CD4-positive, alpha-beta memory T cell (primary cell): Measurements from ENCODE around the gene CFAP46. TPM values are rescaled to one million over a fixed set of nuclear protein-coding genes. Genes with fewer than 3 reads are reported as not detected.

Experiments
- CTCF ChIA-PET: fragments of 350-600 bp; sonication (Branson Sonifier 250); formaldehyde crosslinking; loops from one replicate; lab custom pipeline; 2021; ENCODE audit warnings: inconsistent platforms; ENCODE audit not compliant: partially characterized antibody; lab: Charles Lee
- POLR2A ChIA-PET: fragments of 350-600 bp; sonication (Branson Sonifier 250); formaldehyde crosslinking; loops from one replicate; lab custom pipeline; 2021; ENCODE audit not compliant: partially characterized antibody; lab: Charles Lee
- DNase-seq, 5 donors: peaks; one replicate each; pipeline versions ENCODE4 v3.0.0 to v3.0.0-alpha.2; 2020 to 2022; ENCODE audit warnings: mixed read lengths in 1 of 5
- H3K27ac ChIP-seq: one replicate; pipeline ENCODE4 v1.7.0; 2013; ENCODE audit warnings: low read depth, low read length
- H3K27me3 ChIP-seq: 2 replicates; pipeline ENCODE4 v1.7.0; 2013; ENCODE audit warnings: mild to moderate bottlenecking, low read length, moderate library complexity; ENCODE audit not compliant: insufficient read depth
- H3K36me3 ChIP-seq: 2 replicates; pipeline ENCODE4 v1.7.0; 2013; ENCODE audit warnings: mild to moderate bottlenecking, low read length, moderate library complexity; ENCODE audit not compliant: insufficient read depth
- H3K4me1 ChIP-seq: 2 replicates; pipeline ENCODE4 v1.7.0; 2013; ENCODE audit warnings: mild to moderate bottlenecking, low read length, moderate library complexity; ENCODE audit not compliant: insufficient read depth
- H3K4me3 ChIP-seq, 2 donors: one replicate each; pipeline ENCODE4 v1.7.0; 2013; ENCODE audit warnings: low read length in 2 of 2, mild to moderate bottlenecking in 1 of 2
- H3K9me3 ChIP-seq, 2 donors: one replicate each; pipeline ENCODE4 v1.7.0; 2013; ENCODE audit warnings: low read length in 2 of 2, control low read depth in 1 of 2; ENCODE audit not compliant: control insufficient read depth in 1 of 2
- H3K27ac Mint-ChIP-seq, 7 donors: one replicate each; pipeline ENCODE4 v1.8.0; 2020 to 2021; ENCODE audit warnings: mixed read lengths in 7 of 7, mild to moderate bottlenecking in 6 of 7, inconsistent platforms in 3 of 7, moderate library complexity in 3 of 7
- H3K27me3 Mint-ChIP-seq, 2 donors: one replicate each; pipeline ENCODE4 v1.8.0; 2020 to 2021; ENCODE audit warnings: mixed read lengths in 2 of 2
- H3K36me3 Mint-ChIP-seq, 2 donors: one replicate each; pipeline ENCODE4 v1.8.0; 2020 to 2021; ENCODE audit warnings: mixed read lengths in 2 of 2, inconsistent platforms in 1 of 2, mild to moderate bottlenecking in 1 of 2
- H3K4me1 Mint-ChIP-seq, 4 donors: one replicate each; pipeline ENCODE4 v1.8.0; 2020 to 2021; ENCODE audit warnings: mixed read lengths in 4 of 4, mild to moderate bottlenecking in 1 of 4
- H3K4me3 Mint-ChIP-seq, 8 donors: one replicate each; pipeline ENCODE4 v1.8.0; 2020 to 2021; ENCODE audit warnings: mixed read lengths in 8 of 8, mild to moderate bottlenecking in 7 of 8, moderate library complexity in 6 of 8, inconsistent platforms in 3 of 8
- H3K9me3 Mint-ChIP-seq, 8 donors: one replicate each; pipeline ENCODE4 v1.8.0; 2020 to 2021; ENCODE audit warnings: mixed read lengths in 8 of 8, mild to moderate bottlenecking in 5 of 8, inconsistent platforms in 3 of 8, moderate library complexity in 1 of 8
- intact Hi-C: fragments of 100-400 bp; cut with micrococcal nuclease; formaldehyde crosslinking; loops from one replicate; pipeline ENCODE4 v1.15.1; 2023
- polyA plus RNA-seq, 2 donors: library from polyadenylated mRNA; unstranded; fragments of 300-500 nt; fragmentation: Illumina TruSeq; gene quantifications; one replicate each; pipeline ENCODE4 v1.2.3, GENCODE V29; 2021
- total RNA-seq, 2 experiments: library from RNA; stranded (reverse); gene quantifications; one replicate each; pipeline ENCODE4 v1.2.3, GENCODE V29; 2021

Gene CFAP46
- total and polyA plus RNA-seq, 4 experiments from 2014 or later = not detected

DNA sequence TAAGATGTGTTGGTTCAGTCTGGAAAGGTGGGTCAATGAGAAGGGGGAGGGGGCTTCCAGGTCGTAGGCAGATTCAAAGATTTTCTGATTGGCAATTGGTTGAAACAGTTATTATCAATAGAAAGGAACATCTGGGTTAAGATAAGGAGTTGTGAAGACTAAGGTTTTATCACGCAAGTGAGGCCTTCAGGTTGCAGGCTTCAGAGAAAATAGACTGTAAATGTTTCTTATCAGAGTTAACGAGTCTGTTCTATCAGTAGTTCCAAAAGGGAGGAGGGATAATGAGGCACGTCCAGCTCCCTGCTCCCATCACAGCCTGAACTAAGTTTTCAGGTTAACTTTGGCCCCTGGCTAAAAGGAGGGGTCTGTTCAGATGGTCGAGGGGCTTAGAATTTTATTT lies 11.1 kb upstream of the CFAP46 start:
- H3K9me3 ChIP-seq = no peaks in the 10 kb centered on the region
- CTCF ChIA-PET = no interaction called here
- no peak overlapping the region for H3K27ac ChIP-seq
- H3K4me3 ChIP-seq = no peak overlapping the region
- no peaks in the 10 kb centered on the region for H3K36me3 Mint-ChIP-seq
- H3K4me3 Mint-ChIP-seq = no peak overlapping the region
- H3K4me1 Mint-ChIP-seq = no peaks in the 10 kb centered on the region
- peaks cover 0 to 2% (median 0%) of the 10 kb centered on the region in 8 donors for H3K9me3 Mint-ChIP-seq
- no peaks in the 10 kb centered on the region for H3K36me3 ChIP-seq
- H3K4me1 ChIP-seq = no peaks in the 10 kb centered on the region
- H3K27ac Mint-ChIP-seq = no peak overlapping the region
- intact Hi-C loops = no loop called here
- peaks cover 8 to 9% of the 10 kb centered on the region in 2 donors for H3K27me3 Mint-ChIP-seq
- no peaks in the 10 kb centered on the region for H3K27me3 ChIP-seq
- POLR2A ChIA-PET = no interaction called here
- no peak for DNase-seq

DNA sequence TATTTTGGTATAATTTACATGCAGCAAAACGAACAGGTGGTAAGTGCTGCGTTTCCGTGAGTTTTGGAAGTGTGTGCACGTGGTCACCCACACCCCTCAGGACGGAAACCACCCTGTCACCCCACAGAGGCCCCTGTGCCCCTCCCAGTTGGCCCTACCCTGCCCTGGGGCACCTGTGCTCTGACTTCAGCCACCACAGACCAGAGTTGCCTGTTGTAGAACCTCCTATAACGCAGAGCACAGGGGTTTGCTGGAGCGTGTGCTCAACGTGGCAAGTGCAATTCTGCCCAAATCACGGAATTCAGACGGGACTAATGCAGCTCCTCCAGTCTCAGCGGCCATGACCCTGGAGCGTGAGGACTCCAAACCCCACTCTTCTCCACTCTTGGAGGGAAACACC lies 9.6 kb upstream of the CFAP46 start:
- Mint-ChIP-seq H3K27ac (no peak overlapping the region), H3K9me3 (peaks cover 0 to 2% (median 0%) of the 10 kb centered on the region in 8 donors), H3K27me3 (peaks cover 9 to 13% of the 10 kb centered on the region in 2 donors), H3K4me3 (no peak overlapping the region), H3K36me3 (no peaks in the 10 kb centered on the region), H3K4me1 (no peaks in the 10 kb centered on the region)
- Histone ChIP-seq H3K4me1 (no peaks in the 10 kb centered on the region), H3K27ac (no peak overlapping the region), H3K9me3 (no peaks in the 10 kb centered on the region), H3K27me3 (no peaks in the 10 kb centered on the region), H3K4me3 (no peak overlapping the region), H3K36me3 (no peaks in the 10 kb centered on the region)
- ChIA-PET CTCF (no interaction called here), POLR2A (no interaction called here)
- no peak for DNase-seq
- intact Hi-C loops = no loop called here

DNA sequence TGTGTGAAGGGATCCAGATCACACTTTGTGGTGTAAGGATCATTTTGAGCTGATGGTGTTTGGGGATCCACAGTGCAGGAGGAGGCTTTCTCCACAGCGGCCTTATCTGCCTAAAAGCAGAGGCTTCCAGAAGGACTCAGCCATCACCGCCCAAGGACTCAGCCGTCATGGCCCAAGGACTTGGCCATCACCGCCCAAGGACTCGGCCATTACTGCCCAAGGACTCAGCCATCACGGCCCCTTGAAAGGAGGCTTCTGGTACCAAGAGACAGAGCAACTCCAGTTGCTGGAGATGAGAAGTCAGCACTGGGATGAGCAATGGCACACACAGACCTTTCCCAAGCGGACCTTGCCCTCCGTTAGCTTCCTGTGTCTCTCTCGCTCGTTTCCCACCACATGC lies 6.0 kb upstream of the CFAP46 start:
- Histone ChIP-seq H3K36me3 (no peaks in the 10 kb centered on the region), H3K4me1 (no peaks in the 10 kb centered on the region), H3K9me3 (no peaks in the 10 kb centered on the region), H3K27me3 (no peaks in the 10 kb centered on the region), H3K4me3 (no peak overlapping the region), H3K27ac (no peak overlapping the region)
- H3K27ac Mint-ChIP-seq = no peak overlapping the region
- peaks cover 19 to 27% of the 10 kb centered on the region in 2 donors for H3K27me3 Mint-ChIP-seq
- H3K4me3 Mint-ChIP-seq = no peak overlapping the region
- H3K4me1 Mint-ChIP-seq = no peaks in the 10 kb centered on the region
- POLR2A ChIA-PET = no interaction called here
- H3K36me3 Mint-ChIP-seq = no peaks in the 10 kb centered on the region
- CTCF ChIA-PET = no interaction called here
- no peak for DNase-seq
- peaks cover 0 to 2% (median 0%) of the 10 kb centered on the region in 8 donors for H3K9me3 Mint-ChIP-seq
- intact Hi-C loops = no loop called here

DNA sequence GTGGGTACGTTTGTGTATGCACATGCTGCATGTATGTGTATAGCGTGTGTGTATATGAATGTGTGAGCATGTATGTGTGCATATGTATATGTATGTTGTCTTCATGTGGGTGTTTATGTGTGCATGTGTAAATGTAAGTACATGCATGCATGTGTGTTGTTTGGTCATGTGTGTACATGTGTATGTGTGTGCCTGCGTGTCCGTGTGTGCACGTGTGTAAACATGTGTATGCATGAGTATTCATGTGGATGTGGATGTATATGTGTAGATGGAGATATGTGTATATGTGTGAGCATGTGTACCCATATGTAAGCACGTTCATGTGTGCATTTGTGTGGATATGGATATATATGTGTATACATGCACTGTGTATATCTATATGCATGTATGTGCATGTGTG lies 5.5 kb upstream of the CFAP46 start:
- peaks cover 0 to 2% (median 0%) of the 10 kb centered on the region in 8 donors for H3K9me3 Mint-ChIP-seq
- no peak overlapping the region for H3K4me3 ChIP-seq
- no peaks in the 10 kb centered on the region for H3K36me3 ChIP-seq
- H3K4me1 Mint-ChIP-seq = peaks cover 0 to 2% (median under 1%) of the 10 kb centered on the region in 4 donors
- no peaks in the 10 kb centered on the region for H3K36me3 Mint-ChIP-seq
- H3K4me3 Mint-ChIP-seq = no peak overlapping the region
- intact Hi-C loops = no loop called here
- no peaks in the 10 kb centered on the region for H3K27me3 ChIP-seq
- no peak overlapping the region for H3K27ac Mint-ChIP-seq
- H3K9me3 ChIP-seq = no peaks in the 10 kb centered on the region
- no peak overlapping the region for H3K27ac ChIP-seq
- H3K27me3 Mint-ChIP-seq = peaks cover 17 to 28% of the 10 kb centered on the region in 2 donors
- CTCF ChIA-PET = no interaction called here
- POLR2A ChIA-PET = no interaction called here
- no peak for DNase-seq
- no peaks in the 10 kb centered on the region for H3K4me1 ChIP-seq

DNA sequence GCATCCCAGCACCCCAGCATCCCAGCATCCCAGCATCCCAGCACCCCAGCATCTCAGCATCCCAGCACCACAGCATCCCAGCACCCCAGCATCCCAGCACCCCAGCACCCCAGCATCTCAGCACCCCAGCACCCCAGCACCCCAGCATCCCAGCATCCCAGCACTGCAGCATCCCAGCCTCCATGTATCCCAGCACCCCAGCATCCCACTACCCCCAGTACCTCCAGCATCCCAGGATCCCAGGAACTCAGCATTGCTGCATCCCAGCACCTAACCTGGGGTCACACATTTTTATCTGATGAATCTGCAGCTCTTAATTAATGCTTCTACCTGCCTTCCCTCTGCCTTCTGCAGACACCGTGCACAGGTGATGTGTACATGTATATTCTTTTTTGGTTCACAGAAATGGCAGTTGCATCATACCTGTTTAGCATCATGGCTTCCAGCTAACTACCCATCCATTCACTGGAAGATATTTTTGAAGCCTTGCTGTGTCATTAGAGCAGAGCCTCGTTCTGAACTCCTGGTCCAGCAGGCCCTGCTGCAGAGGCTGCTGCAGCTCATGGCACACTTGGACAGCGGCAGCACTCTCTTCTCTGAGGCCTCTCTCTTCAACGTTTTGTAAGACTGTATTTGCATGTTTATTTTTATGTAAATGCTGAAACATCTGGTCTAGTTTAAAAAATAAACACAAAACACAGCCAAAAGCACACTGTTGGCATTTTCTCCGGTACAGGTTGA lies 4.6 kb upstream of the CFAP46 start:
- ChIA-PET CTCF (no interaction called here), POLR2A (no interaction called here)
- H3K9me3 ChIP-seq = no peaks in the 10 kb centered on the region
- no peak for DNase-seq
- H3K27me3 ChIP-seq = no peaks in the 10 kb centered on the region
- H3K4me3 ChIP-seq = no peak overlapping the region
- peaks cover 0 to 5% (median 2%) of the 10 kb centered on the region in 4 donors for H3K4me1 Mint-ChIP-seq
- H3K9me3 Mint-ChIP-seq = peaks cover 0 to 4% (median 0%) of the 10 kb centered on the region in 8 donors
- no peak overlapping the region for H3K27ac Mint-ChIP-seq
- H3K4me1 ChIP-seq = no peaks in the 10 kb centered on the region
- no peaks in the 10 kb centered on the region for H3K36me3 Mint-ChIP-seq
- H3K27ac ChIP-seq = no peak overlapping the region
- H3K27me3 Mint-ChIP-seq = peaks cover 19 to 29% of the 10 kb centered on the region in 2 donors
- intact Hi-C loops = no loop called here
- H3K4me3 Mint-ChIP-seq = no peak overlapping the region
- H3K36me3 ChIP-seq = no peaks in the 10 kb centered on the region

DNA sequence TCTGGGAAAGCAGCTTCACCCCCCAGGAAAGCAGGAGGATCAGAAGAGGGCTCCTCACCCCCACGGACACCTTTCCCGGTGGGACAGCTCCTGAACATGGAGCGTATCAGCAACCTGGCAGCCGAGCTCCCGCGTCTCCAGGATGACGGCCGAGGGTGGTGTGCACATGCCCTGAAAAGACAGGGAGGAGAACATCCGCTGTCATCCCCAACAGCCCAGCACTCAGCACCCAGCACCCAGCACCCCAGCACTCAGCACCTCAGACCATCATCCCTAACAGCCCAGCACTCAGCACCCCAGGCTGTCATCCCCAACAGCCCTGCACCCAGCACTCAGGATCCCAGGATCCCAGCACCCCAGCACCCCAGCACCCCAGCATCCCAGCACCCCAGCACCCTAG lies 3.9 kb upstream of the CFAP46 start:
- ChIA-PET POLR2A (no interaction called here), CTCF (no interaction called here)
- no peak overlapping the region for H3K27ac Mint-ChIP-seq
- no peak for DNase-seq
- intact Hi-C loops = no loop called here
- no peaks in the 10 kb centered on the region for H3K27me3 ChIP-seq
- peaks cover 26 to 31% of the 10 kb centered on the region in 2 donors for H3K27me3 Mint-ChIP-seq
- no peaks in the 10 kb centered on the region for H3K36me3 Mint-ChIP-seq
- H3K27ac ChIP-seq = no peak overlapping the region
- no peak overlapping the region for H3K4me3 ChIP-seq
- no peaks in the 10 kb centered on the region for H3K4me1 ChIP-seq
- peaks cover 3 to 7% (median 4%) of the 10 kb centered on the region in 4 donors for H3K4me1 Mint-ChIP-seq
- H3K9me3 Mint-ChIP-seq = peaks cover 0 to 2% (median 0%) of the 10 kb centered on the region in 8 donors
- no peaks in the 10 kb centered on the region for H3K9me3 ChIP-seq
- no peak overlapping the region for H3K4me3 Mint-ChIP-seq
- no peaks in the 10 kb centered on the region for H3K36me3 ChIP-seq

DNA sequence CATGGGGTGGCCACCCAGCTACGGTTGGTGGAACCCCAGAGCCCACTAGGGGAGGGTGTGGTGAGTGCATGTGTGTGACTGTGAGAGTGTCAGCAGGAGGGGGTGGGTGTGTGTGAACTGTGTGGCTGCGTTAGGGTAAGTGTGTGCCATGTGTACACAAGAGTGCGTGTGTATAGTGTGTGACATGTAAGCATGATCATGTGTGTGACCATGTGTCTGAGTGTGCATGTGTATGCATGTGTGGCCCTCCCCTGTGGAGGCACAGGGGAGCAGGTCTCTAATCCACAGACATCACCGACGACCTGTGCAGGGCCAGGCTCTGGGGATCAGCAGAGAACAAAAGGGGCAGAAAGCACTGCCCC lies 3.5 kb upstream of the CFAP46 start:
- Mint-ChIP-seq H3K4me1 (peaks cover 3 to 8% (median 5%) of the 10 kb centered on the region in 4 donors), H3K9me3 (peaks cover 0 to 2% (median 0%) of the 10 kb centered on the region in 8 donors), H3K36me3 (no peaks in the 10 kb centered on the region), H3K4me3 (no peak overlapping the region), H3K27me3 (peaks cover 30% of the 10 kb centered on the region in 2 donors), H3K27ac (no peak overlapping the region)
- ChIA-PET POLR2A (no interaction called here), CTCF (no interaction called here)
- Histone ChIP-seq H3K4me3 (no peak overlapping the region), H3K27me3 (no peaks in the 10 kb centered on the region), H3K27ac (no peak overlapping the region), H3K4me1 (no peaks in the 10 kb centered on the region), H3K36me3 (no peaks in the 10 kb centered on the region), H3K9me3 (no peaks in the 10 kb centered on the region)
- intact Hi-C loops = no loop called here
- no peak for DNase-seq
